Measurements from ENCODE around the gene NAGA.

DNA sequence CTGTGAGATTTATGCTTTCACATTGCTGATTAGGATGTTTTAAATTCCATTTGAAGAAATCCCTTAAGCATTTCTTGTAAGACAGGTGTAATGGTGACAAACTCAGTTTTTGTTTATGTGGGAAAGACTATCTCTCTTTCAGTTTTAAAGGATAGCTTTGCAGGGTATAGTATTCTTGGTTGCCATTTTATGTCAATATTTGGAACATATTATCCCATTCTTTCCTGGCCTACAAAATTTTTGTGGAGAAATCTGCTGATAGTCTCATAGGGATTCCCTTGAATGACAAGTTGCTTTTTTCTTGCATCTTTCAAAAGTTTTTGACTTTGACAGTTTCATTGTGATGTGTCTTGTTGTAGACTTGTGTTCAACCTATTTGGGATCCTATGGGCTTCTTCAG, 28.8 kb downstream of the NAGA start:
- TF ChIP-seq, protein P1, sequence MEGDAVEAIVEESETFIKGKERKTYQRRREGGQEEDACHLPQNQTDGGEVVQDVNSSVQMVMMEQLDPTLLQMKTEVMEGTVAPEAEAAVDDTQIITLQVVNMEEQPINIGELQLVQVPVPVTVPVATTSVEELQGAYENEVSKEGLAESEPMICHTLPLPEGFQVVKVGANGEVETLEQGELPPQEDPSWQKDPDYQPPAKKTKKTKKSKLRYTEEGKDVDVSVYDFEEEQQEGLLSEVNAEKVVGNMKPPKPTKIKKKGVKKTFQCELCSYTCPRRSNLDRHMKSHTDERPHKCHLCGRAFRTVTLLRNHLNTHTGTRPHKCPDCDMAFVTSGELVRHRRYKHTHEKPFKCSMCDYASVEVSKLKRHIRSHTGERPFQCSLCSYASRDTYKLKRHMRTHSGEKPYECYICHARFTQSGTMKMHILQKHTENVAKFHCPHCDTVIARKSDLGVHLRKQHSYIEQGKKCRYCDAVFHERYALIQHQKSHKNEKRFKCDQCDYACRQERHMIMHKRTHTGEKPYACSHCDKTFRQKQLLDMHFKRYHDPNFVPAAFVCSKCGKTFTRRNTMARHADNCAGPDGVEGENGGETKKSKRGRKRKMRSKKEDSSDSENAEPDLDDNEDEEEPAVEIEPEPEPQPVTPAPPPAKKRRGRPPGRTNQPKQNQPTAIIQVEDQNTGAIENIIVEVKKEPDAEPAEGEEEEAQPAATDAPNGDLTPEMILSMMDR (IDR thresholded peaks at IDR 0.05) = no peak
- TF ChIP-seq POLR2A (IDR thresholded peaks at IDR 0.05) = no peak
